ENCODE measurements around the gene ZNF827.
"Not testable (repeated sequence)": the region's sequence is repeated elsewhere in the genome, so short reads cannot be mapped to it uniquely, and the experiment has no call there.

ZNF827 gene

GRCh38 chr4:145860446-145860845 is 78.2 kb downstream of the ZNF827 start:
- DNase-seq: no peak

- no peak for DNase-seq
Observed at GRCh38 chr4:145859926-145860325, 78.7 kb downstream of the ZNF827 start.

DNA sequence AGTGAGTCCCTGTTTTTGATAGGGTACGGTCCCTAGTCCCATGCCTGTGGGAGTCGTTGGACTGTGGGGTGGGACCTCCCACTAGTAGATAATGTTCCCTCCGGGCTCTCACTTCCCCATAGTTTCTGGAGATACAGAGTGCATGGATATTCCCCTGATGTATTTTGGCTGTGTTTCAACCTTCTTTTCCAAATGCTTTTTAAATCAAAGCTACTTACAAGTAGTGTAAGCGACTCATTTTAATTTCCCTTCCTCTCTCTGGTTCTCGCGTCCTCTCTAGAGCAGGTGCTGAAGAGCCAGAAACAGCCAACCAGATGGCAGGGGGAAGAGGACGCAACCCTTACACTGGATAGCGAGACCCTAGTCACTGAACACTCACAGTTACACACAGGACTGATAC is 79.2 kb downstream of the ZNF827 start:
- no peak for DNase-seq

DNA sequence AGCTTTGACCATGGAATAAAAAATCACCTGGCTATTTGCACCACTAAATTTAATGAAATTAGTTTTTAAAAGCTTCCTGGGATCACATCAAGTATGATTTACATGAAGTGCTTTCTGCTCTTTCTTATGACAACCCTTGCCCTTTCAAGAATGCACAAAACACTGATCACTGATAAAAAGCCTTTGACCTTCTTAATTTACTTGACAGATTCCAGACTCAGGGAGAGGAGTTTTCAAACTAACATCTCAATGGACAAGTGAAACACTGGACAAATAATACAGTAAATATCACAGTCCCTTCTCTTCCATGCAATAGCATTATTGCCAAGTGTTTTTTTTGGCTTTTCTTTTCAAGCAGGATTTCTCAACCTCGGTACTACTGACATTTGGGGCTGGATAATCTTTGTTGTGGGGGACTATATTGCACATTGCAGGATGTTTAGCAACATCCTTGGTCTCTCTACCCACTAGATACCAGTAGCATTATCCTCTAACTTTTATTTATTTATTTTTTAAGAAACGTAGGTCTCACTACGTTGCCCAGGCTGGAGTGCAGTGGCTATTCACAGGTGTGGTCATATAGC is 86.3 kb downstream of the ZNF827 start:
- no peak for DNase-seq

DNA sequence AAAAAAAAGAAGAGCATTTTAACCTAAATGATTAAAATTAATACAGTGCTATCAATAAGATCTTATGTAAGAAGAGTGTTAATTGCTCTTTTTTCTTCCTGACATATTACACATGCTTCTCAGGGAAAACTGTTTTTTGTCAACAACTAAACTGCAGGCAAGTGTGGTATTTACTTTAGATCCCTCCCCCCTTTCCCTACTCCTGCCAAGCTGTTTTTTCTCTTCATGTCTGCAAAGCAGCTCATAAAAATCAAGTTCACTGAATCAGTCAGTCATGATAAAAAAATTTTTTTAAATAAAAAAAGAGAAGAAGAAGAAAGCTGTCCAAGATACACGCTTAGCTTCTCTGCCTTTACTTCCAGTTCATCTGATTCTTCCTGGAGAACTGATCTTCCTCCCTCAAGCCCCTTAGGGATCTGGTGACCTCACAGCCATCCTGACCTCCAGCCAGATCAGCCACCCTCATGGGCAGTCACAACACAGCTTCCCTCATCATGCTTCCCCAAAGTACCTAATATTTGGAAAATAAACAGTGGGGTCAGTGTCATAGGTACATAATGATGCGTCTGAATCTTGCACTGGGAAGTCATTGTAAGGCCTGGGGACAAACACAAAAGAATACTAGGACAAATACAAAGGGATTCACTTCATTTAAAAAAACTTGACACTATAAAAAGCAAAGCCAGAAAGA is 87.0 kb downstream of the ZNF827 start:
- peak; percentile 0 for DNase-seq

- DNase-seq: no peak
Observed at GRCh38 chr4:145847764-145848163, 90.9 kb downstream of the ZNF827 start.

- no peak for DNase-seq
Observed at GRCh38 chr4:145845118-145845517, 93.5 kb downstream of the ZNF827 start.

GRCh38 chr4:145843639-145844038 is 95.0 kb downstream of the ZNF827 start:
- no peak for DNase-seq

- DNase-seq: no peak
Observed at GRCh38 chr4:145843148-145843547, 95.5 kb downstream of the ZNF827 start.

DNA sequence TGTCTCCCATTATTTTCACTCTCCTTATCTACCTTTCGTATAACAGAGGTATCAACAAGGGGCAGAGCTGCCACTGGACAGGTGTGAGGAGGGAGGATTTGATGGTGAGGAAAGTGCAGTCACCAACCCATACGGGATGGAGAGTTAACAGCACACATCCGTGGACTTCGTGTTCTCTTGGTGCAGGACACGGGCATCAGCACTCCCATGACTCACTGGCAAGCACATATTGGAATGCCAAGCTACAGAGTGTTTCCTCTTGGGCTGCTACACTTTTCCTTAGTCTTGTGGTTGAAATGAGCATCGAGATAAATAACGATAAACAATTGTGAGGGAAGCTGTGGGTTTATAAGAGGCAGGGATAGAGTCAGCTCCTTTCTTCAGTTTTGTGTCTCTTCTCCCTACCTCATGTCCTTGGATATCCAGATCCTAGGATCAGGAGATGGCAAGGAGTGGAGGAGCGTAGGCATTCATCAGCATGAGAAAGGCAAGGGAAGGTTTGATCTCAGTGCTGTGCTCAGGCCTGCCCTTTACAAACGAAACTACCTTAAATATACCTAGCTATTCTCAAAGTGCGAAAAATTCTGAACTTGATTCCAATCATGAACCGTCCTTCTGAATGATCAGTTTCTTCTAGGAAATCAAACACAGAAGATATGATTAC is 96.3 kb downstream of the ZNF827 start:
- DNase-seq: no peak

GRCh38 chr4:145840801-145841200 is 97.8 kb downstream of the ZNF827 start:
- DNase-seq: no peak

DNA sequence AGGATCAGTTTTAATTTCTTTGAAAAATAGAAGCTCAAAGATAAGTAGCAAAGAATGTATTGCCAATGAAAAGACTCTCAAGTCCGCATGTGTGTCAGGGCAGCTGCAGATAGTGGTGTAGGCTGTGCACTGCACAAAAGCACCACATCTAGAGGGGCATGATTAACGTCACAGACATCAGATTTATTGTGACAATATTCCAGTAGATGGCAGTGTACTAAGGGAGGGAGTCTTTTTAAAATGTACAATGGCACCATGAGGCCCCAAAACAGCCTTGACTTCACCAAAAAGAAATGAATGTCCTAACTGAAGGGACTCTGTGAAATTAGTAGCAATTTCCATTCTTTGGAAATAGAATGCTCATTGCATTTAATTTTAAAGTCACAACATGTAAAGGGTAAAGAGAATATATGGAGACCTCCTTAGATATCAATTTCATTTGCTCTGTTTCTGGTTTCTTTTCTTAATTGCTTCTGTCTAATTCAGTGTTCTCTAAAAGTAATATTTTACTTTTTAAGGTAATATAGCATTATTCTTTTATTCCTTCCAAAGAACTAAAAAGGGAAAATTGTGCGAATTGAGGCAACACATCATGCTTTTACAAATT is 98.4 kb downstream of the ZNF827 start:
- DNase-seq: peak; percentile 23

DNA sequence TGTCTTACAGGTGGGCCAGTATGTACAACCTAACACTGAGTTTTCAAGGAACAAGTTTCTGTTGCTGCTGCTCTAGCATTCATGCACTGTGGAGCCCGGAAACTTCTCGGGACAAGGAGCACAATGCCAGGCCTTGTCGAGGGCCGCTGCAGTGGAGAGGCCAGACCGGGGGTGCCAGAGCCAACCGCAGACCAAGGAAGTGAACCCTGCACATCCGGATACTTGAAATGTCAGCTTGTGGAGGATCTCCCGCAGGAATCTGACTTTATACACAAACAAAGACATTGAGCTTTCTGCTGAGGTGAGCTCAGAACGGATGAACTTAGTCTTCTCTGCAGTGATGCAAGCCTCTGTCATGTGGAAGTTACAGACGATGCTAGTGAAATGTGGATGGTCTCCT is 99.5 kb downstream of the ZNF827 start:
- no peak for DNase-seq

DNA sequence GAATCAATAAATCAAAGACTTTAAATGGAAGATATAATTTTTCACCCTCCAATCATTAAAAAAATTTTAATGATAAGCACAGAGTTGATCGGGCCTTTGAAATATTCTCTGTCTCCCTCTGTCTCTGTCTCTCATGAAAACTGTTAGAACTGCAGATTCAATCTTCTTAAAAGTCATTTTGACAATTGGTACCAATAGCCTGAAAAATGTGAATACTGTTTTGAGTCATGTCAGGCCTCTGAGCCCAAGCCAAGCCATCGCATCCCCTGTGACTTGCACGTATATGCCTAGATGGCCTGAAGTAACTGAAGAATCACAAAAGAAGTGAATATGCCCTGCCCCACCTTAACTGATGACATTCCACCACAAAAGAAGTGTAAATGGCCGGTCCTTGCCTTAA is 106.2 kb downstream of the ZNF827 start:
- DNase-seq: not testable (repeated sequence)

DNA sequence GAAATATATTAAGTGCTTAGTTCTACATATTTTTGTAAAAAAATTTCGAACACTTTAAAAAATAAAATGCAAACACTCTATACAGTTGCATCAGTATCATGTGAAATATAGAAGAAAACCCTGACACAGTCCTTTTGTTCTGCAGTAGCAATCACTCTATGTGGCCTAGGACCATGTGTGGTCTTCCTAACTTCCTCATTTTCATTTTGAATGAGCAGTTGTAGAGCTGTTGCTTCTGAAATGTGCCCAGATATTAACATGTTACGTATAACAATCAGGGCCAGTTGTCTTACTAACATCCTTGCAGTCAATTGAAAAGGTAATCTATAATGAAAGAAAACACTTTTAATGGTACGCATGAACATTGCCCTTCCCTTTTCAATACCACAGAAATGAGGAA is 107.9 kb downstream of the ZNF827 start:
- no peak for DNase-seq

DNA sequence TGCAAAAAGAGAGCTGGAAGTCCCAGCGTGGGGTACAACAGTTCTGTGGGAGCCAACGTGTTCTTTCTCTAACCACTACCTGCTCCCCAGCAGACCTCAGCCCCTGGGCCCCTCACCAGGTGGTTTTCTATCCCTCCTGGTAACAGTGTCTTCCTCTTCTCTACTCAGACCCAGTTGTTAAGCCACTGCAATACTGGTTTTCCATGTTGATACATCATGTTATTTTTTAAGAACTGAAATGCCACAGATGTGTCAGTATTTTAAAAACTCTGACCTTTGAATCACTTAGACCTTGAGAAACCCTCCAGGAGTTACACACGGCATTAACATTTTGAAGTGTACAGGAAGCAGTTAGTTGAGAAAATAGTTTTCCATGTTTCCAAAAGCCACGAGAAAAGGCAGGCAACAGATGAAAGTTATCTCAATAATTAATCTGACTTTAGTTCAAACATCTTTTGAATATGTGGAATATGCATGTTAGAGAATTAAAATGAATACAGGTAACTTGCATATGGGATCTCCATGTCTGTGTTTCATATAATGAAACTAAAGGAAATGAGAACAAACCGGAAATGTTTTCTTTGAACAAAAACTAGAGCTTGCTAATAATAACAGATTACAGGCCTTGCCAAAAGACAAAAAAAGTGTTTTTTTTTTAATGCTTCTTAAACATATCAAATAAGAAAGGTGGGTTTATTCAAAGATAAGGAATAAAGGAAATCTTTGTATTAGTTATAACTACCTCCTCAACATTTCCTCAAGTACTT is 108.8 kb downstream of the ZNF827 start:
- no peak for DNase-seq

DNA sequence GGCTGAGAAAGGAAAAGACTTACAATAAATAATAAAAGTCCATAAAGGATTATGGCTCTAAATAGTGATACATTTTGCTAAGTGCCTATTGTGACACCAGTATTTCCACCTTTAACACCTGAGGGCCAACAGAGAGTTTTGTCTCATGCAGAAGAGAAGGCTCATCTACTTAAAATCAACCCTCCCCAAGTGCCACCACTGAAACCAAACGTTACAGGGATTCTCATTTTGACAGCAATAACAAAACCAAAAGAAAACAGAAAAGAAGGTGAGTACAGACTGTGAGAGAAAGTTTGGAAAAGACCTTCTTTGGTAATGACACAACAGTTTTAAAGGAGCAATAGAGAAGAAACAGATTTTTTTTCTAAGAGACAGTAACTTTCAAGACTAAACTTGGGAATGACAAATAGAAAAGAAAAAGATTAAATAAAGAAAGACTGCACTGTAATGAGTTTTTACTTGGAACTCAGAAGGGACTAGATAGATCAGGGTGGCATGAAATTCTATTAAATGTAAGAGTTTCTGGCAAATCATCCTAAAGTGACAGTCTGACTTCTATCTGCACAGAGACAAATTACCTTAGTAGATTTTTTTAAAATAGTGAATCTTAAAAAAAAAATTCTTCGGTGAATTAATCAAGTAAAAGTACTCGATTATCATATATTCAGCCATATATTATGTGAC is 109.7 kb downstream of the ZNF827 start:
- no peak for DNase-seq

DNA sequence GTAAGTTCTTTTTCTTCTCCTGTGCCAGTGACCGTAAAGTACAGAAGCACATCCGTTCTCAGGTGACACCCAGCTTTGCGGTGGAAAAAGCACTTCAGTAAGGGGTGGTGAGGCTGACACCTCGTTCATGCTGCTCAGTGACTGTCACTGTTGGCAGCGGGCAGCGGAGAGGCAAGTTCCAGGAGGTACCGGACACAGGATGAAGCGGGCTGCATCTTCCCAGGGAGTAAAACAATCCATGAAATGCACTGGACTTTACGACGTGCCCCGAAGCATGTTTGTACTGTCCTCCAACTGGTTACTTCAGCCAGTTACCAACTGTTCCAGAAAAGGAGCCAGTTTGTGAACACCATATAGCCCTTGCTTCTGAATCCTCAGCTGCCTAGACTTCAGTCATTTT is 110.7 kb downstream of the ZNF827 start:
- no peak for DNase-seq

GRCh38 chr4:145825255-145825654 is 113.4 kb downstream of the ZNF827 start:
- DNase-seq: no peak

DNA sequence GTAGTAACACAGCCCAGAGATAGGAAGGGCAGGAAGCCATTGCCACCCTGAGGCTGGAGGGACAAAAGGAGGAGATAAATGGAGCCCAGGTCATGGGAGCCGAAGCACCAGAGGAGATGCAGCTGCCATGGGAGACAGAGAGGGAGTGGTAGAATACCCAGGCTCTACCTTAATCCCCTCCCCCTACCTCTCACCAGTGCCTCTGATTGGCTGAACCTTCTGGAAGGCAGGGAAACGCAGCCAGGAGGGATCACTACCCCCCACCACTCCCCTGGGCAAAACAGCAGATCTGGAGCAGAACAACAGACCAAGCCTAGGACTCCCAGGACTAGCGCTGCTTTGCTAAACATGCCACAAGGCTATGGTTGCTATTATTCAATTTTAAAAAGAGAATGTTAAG is 114.2 kb downstream of the ZNF827 start:
- peak; percentile 6 for DNase-seq

- DNase-seq: no peak
Observed at GRCh38 chr4:145823743-145824142, 114.9 kb downstream of the ZNF827 start.

- no peak for DNase-seq
Observed at GRCh38 chr4:145822581-145822980, 116.0 kb downstream of the ZNF827 start.

- no peak for DNase-seq
Observed at GRCh38 chr4:145822181-145822580, 116.4 kb downstream of the ZNF827 start.

All from NCI-H146 (cell line).